HS-27A (cell line): ENCODE data around the gene NEURL1B.
"Not testable (repeated sequence)": the region's sequence is repeated elsewhere in the genome, so short reads cannot be mapped to it uniquely, and the experiment has no call there.

Experiments
- DNase-seq: peaks from one replicate; pipeline ENCODE4 v3.0.0-alpha.2; 2012; ENCODE audit warnings: low read depth, missing footprints

Gene NEURL1B

DNA sequence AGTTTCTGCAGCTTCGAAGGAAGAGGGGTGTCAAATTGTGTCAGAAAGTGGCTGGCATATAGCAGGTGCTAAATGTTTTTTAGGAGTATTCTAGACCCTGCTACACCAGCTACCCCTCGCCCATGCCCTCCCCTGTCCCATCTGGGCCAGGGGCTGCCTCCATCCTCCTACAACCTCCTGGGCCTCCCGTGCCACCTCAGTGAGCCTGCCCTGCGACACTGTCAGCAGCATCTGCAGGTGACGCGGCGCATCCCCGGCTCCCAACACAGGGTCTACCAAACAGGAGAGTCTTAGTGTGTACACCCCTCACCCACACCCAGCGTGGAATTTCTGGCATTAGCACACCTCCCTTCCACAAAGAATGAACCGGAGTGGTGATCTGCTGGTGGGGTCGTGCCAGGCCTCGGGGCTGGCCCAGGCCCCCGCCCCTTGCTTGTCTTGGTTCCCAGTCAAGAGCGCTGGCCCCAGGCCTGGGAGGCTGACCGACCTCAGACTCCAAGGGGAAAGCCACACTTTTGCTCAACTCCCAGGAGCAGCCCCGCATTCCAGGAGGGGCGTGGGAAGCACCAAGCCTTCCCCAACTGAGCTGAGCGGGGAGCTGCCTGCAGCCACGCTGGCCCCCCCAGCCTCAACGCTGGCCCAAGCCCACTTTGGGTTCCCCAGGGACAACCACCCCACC, 55.2 kb downstream of the NEURL1B start:
- DNase-seq: no peak

DNA sequence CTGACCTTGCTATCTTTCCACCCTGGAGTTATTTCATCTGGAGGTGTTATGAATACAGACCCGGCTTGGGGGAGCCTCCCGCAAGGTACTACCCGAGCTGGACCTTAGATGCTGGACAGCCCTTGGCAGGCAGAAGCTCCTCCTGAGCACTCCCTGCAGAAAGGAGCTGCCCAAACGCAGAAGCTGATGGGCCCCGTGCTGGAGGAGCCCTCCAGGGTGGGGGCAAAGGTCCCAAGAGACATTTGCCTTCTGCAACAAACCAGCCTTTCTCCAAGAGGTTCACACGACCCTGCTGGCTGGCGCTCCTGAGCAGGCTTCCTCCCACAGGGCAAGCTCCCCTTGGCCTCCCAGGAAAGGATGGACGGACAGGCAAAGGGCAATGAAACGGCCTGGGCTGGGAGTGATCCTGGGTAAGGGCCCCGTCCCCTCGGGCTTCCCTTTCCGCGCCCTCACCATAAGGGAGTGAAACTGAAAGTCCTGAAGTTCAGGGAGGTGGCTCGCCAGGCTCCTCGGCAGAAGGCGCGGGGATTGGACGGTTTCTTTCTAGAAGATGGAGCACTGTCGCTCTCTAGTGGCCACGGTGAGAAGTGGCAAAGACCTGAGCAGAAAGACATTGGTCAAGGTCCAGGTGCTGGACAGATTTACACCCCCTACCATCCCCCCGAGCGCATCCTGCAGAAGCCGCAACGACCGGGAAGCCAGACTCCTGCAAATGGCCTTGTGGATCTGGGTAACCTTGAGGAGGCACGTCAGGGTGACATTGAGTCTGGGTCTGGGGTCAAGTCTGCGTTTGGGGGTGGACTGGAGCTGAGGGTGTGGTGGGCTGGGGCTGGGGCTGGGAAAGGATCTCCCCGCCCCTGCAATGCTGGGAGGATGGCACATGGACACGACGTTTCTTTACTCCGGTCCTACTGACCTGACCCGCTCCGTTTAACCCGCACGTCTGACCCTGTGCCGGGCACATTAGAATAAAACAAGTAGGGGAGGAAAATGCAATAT, 56.4 kb downstream of the NEURL1B start:
- peak; percentile 35 for DNase-seq

DNA sequence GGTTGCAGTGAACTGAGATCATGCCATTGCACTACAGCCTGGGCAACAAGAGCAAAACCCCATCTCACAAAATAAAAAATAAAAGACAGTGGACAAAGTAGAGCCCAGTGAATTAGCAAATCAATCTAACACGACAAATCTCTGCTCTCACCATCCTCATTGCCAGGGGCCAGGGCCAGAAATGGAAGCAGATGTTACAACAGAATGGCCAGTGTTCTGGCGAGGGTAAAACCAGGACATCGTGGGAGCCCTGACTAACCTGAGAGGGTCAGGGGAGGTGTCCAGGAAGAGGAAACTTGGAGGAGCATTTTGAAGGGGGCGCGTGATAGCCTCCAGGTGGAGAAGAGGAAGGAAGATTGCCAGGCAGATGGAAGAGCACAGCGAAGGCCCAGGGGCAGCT, 58.4 kb downstream of the NEURL1B start:
- no peak for DNase-seq

DNA sequence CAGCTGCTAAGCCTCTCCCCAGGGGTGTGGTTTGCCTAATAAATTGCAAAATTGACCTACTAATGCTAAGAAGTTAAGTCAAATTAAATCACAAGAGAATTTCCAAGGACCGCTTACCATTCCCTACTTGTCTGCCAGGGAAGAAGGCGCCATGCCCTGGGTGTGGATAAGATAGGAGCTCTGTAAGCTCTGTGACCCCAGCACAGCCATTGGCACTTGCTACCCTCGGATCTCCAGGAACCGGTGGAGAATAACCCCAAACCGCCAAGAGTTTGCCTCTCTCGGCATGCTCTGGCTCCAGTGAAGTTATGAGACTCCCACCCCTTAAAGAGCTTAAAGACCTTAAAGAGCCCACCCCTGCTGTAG, 58.9 kb downstream of the NEURL1B start:
- DNase-seq: no peak

DNA sequence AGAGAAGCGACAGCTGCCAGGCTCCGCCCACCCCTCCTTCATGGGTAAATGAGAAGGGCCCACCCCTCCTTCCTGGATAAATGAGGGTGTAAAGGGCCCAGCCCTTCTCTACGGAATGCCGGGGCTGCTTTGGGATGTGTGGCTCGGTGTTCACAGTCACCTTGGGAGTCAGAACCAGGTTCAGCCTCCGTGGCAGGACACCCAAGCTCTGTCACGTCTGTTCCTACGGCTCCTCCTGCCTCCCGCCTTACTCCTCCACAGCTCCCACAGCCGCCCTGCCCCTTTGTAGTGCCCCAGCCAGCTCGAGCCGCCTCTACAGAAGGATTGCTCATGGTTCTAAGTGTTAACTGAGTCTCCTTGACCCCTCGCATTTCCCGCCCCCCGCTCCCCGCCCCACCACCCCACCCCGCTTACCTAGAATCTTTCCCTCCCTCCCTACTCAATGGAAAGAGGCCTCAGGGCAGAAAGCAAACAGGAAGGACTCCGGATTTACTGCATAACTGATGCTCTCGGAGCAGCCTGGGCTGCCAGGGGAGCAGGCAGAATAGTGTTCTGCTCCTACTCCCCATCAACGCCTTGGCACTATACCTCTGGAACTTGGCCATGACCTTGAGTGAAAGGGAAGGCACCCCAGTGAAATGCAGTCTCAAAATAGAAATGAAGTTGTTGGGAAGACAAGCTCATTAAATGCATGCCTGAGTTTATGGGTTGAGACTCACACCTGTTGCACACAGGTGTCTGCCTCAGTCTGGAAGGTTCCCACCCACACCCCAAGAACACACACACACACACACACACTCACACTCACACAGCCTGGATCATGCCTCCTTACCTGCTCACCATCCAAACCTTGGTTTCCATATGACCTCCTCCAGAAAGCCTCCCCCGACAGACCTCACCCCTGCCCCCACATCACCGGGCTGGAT, 59.6 kb downstream of the NEURL1B start:
- DNase-seq: no peak

DNA sequence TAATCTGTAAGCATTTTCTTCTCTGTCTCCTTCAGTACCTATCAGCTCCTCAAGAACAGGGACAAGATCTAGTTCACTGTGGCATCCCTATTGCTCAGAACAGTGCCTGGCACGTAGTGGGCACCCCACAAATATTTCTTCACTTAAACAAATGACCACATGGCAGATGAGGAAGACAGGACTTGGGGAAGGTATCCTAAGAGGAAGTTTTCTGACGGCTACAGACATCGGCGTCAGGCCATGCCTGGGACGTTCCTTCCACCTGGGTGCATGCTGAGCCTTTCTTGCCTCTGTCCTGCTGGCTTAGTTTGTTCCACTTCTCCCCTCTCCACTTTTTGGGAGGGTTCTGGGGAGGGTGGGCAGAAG, 60.2 kb downstream of the NEURL1B start:
- no peak for DNase-seq

DNA sequence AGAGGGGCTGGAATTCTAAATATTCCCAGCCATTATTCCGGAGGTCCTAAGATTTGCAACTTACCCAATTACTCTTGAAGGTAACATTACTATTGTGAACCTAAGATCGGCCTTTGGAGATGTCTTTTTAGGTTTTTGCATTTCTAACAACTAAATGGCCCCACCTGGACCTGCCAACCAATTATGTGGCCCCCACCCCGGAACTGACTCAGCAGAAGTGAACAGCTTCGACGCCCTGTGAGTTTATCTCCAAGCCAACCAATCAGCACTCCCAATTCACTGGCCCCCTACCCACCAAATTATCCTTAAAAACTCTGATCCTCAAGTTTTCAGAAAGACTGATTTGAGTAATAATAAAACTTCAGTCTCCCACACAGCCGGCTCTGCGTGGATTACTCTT, 62.9 kb downstream of the NEURL1B start:
- DNase-seq: no peak

DNA sequence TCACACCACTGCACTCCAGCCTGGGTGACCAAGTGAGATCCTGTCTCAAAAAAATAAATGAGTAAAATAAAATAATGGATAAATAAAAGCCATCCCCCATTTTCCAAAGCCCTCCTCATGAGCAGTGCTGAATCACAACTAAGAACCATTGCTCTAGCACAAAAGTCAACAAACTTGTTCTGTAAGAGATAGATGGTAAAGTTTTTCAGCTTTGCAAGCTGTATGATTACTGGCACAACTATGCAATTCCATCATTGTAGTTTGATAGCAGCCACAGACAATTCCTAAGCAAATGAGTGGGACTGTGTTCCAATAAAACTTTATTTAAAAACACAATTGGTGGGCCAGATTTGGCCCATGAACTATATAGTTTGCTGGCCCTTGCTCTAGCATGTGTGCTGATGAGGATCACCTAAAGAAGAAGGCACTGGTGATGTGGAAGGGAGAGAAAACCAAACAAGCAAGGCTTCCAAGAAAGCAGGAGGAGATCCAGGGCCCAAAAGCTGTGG, 64.6 kb downstream of the NEURL1B start:
- DNase-seq: no peak

DNA sequence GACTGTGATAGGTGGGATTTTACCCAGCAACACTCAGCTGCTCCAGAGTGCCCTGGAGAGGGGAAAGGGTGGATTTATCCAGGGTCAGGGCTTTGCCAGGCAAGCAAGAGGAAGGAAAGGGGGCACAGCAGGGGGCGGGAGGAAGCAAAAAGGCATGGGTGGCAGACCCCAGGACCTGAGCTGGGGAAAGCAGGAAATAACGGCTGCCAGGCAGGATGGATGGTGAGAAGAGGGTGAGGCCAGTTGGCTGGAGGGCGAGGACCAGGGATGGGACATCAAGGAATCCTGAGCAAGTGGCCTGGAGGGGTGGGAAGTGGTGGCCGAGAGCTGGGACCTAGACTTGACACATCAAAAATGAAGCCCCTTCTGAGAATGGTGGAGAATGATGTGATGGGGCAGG, 65.7 kb downstream of the NEURL1B start:
- DNase-seq: no peak

DNA sequence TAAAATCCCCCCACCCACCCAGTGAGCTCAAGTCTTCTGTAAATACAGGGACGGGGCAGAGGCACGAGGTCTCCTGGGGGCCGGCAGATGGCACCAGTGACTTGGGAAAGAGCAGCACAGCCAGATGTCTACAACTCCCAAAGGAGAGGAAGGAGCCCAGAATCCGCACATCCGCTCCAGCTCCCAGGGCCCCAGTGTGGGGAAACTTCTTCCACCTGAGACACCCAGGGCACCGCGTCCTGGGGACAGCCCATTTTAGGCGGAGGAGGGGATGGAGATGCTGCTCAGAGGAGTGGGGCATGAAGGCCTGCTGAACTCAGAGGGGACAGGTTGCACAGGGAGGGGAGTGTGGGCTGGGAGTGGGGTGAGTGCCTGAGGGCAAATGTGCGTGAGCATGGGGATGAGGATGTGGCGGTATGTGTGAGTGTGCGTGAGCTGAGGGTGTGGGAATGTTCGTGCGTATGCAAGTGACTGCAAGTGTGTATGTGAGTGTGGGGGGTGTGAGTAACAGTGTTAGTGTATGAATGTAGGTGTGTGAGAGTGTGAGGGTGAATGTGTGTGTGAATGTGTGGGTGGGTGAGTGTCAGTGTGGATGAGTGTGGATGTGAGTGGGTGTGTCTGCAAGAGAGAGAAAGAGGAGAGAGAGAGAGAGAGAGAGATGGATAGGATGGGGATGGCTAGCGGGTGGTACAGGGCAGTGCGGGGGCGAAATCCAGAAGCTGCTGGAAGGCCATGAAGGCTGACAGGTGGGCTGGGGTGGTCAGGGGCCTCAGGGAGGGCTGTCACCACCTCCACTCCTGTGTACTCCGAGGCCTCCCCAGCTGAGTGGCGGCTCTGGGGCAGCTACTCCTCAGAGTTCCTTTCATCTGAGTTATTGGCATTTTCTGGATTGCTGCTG, 66.5 kb downstream of the NEURL1B start:
- peak; percentile 27 for DNase-seq

DNA sequence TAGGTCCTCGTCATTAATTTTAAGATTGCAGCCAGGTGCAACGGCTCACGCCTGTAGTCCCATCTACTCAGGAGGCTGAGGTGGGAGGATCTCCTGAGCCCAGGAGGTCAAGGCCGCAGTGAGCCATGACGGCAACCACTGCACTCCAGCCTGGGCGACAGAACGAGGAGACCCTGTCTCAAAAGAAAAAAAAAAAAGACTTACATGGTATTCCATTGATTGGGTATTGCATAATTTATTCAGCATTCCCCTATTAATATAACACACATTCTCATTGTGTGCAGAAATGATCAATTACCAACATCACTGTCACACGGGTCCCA, 67.1 kb downstream of the NEURL1B start:
- DNase-seq: no peak

DNA sequence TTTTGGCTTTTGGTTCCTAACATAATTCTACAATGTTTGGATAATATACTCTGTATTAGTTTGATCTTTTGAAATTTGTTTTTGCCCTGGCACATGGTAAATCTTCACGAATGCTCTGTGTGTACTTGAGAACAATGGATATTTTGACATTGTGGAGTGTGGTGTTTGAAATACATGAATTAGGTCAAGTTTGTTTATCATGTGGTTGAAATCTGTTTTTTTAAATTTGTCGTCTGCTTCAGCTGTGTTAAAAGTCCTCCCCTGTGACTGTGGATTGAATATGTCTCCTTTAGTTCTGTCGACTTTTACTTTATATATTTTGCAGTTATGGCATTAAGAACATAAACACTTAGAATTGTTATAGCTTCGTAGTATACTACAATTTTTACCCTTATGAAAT, 69.6 kb downstream of the NEURL1B start:
- DNase-seq: no peak

DNA sequence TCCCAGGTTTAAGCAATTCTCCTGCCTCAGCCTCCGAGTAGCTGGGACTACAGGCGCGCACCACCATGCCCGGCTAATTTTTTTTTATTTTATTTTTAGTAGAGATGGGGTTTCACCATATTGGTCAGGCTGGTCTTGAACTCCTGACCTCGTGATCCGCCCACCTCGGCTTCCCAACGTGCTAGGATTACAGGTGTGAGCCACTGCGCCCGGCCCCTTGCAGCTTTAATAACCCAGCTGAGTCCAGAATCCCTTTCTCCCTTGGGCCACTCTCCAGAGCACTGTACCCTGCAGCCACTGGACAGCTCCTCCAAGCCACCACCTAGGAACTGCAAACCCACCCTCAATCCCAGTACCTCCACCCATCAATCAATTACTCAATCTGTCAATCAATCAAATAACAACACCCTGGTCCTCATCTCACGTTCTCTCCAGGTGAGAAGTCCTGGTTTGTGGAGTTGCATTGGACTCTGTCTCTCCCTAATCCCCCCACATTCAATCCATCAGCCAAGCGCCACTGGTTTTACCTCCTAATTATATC, 70.3 kb downstream of the NEURL1B start:
- not testable (repeated sequence) for DNase-seq

DNA sequence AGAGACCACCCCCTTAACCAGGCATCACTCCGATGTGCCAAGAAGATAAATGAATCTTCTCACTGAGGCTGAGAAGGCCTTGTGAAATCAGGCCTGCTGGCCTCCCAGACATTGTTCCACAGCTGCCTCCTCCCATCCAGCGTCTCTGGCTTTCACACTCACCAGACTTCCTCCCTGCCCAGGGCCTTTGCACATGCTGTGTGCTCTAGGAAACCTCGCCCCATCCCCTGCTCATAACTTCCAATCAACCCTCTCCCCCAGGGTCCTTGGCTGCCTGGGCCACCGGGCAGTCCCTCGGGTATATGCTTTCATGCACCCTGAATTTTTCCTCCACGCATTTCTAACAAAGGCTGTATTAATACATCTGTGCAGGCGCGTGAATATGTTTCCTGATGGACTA, 71.5 kb downstream of the NEURL1B start:
- no peak for DNase-seq

DNA sequence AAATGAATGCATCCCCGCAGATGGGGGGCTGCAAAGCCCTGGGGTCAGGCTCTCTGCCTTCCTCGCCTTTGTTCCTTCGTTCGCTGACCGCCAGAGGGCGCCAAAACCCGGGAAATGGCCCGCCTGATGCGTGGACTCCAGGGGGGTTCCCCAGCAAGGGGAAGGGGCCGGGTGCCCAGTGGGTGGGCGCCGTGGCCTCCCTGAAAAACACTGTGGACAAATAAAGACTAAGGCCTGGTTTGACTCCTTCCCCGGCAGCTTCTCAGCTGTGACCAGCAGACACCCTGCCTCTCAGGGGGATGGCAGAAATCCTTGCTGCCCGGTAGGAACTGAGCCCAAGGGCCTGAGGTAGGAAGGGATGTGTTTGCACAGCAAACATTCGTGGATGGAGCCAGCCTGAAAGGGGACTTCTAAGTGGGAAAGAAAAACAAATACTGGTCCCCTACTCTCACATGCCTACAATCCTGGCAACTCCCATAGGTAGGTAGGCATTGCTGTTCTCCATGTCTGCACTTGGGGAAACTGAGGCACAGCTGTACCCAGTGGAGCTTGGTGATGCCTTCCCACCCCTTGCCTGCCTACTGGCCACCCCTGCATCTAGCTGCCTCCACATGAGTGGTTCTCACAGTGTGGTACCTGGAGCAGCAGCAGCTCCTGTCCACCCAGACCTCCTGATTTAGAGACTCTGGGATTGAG, 72.2 kb downstream of the NEURL1B start:
- no peak for DNase-seq

DNA sequence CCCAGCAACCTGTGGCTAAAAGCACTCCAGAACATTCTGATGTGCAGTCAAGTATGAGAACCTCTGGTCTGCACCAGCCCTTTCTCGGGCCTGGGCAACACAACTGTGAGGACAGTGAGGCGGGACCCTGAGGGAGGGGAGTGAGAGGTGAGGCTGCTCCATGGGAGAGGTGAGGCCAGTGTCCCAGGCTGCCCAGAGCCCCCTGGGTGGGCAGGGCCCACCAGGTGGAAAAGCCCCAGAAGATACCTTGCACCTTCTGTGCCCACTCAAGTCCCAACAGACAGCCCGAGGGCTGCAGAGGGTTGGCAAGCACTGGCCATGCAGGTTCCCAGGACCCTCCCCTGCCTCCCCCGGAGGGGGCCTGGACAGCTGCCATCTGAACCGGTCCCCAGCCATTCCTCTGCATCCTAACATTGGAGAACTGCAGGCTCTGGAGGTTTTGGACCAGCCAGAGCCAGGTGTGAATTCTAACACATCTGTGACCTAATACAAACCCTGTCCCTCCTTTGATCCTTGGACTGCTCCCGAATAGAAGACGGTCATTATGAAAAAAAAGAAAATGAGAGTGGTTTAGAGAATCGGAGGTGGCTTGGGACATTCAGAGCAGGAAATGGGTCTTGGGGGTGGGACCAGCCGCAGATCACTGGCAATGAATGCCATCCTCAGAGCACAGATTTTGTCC, 72.9 kb downstream of the NEURL1B start:
- no peak for DNase-seq

DNA sequence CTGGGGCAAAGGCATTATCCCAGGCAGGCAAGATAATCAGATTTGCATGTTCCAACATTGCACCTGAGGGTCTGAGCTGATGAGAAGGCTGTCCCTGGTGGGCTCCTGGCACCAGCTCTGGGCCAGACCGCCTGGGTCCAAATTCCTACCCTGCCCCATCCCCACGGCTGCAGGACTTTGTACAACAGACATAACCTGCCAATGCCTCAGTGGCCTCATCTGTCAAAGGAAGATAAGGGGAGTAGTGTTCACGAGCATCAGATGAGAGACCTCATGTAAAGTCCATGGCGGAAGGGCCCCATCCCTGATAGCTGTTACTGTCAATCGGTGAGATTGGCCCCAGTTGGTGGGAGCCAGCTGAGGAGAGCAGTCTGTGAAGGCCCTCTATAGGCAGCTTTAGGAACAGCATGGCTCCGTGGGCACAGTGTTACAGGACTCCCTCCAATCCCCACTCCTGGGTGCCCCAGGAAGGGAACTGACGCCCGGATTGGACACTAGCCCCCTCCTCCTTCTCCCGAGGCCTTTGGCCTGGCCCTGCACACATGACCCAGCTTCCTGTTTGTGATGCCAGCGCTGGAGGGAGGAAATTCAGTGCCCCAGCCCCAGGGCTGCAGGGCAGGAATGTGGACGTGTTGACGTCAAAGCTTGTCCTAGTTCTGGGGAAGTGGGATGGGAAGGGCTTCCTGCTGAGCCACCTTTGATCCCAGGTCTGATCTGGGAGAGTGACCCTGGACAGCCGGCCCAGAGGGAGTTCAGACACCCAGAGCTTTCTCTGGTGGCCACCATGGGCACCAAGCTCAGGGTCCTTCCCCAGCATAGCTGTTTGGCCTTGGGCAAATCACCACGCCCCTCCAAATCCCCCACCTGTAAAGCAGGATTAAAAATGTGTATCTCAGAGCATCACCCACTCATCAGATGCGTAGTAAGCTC, 73.7 kb downstream of the NEURL1B start:
- peak; percentile 51 for DNase-seq

DNA sequence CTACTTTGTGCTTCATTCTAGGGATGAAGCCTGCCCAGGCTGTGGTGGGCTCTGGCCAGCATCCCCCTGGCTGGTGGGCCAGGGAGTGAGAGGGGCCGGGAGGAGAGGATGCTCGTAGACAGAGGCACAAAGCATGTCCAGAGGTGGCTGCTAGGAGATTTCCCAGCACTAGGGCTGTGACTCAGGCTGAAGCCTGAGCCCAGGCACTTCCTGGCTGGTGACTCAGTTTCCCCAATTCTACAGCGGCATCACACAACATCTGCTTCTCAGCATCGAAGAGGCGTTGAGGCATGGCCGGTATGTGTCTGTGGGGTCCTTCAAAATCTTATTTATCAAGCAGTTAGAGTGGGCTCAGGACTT, 74.3 kb downstream of the NEURL1B start:
- DNase-seq: no peak
